Liver (tissue), 3 donors: ENCODE results near the gene MFNG.

Experiments used
- CTCF ChIP-seq: fragments of 150-350 bp; IDR thresholded peaks from 2 replicates; pipeline ENCODE4 v1.5.1; 2017; ENCODE audit warnings: improper control_type of control experiment, low read depth, low read length; ENCODE audit not compliant: missing input control
- HNF4G ChIP-seq: IDR thresholded peaks from 2 replicates; pipeline ENCODE4 v1.6.1; 2016; ENCODE audit warnings: antibody characterized with exemption
- JUND ChIP-seq, 2 donors: IDR thresholded peaks; 2 replicates each; pipeline ENCODE4 v1.6.1; 2016; ENCODE audit warnings: antibody characterized with exemption in 2 of 2
- REST ChIP-seq: IDR thresholded peaks from 2 replicates; pipeline ENCODE4 v1.6.1; 2016; ENCODE audit warnings: antibody characterized with exemption, mild to moderate bottlenecking
- RXRA ChIP-seq, 2 donors: IDR thresholded peaks; 2 replicates each; pipeline ENCODE4 v1.6.1; 2017 to 2018; ENCODE audit warnings: antibody characterized with exemption in 2 of 2, mild to moderate bottlenecking in 1 of 2
- TAF1 ChIP-seq: conservative IDR thresholded peaks from 2 replicates; pipeline ENCODE4 v1.6.1; 2016; ENCODE audit warnings: antibody characterized with exemption, mild to moderate bottlenecking
- donor health status: healthy.
- donor health status: healthy.

GRCh38 chr22:37526376-37526775, 40.2 kb upstream of the MFNG start:
- TF ChIP-seq CTCF (no peak), RXRA (IDR thresholded peaks at IDR 0.05) (no peak), REST (no peak), TAF1 (no peak), HNF4G (no peak), JUND (IDR thresholded peaks at IDR 0.05) (no peak)
